Body of pancreas (tissue), 4 donors: ENCODE results near the gene POLA1.

Experiments
- CTCF ChIP-seq, 7 experiments: fragments of 450-650 bp in 4 of 7; fragments of 200-600 bp in 3 of 7; sonication (generic) in 3 of 7; IDR thresholded peaks; one replicate each; pipeline ENCODE4 v1.5.1; 2016 to 2019; ENCODE audit warnings: antibody characterized with exemption in 7 of 7
- POLR2A ChIP-seq, 3 donors: fragments of 450-650 bp; IDR thresholded peaks; one replicate each; pipeline ENCODE4 v1.6.1; 2016; ENCODE audit warnings: antibody characterized with exemption in 3 of 3, mild to moderate bottlenecking in 2 of 3

- TF ChIP-seq CTCF (IDR thresholded peaks at IDR 0.05), result no peak
- no peak for TF ChIP-seq POLR2A (IDR thresholded peaks at IDR 0.05)
These were observed 285.4 kb downstream of the POLA1 start for GRCh38 chrX:24979081-24979480.
